HepG2 (cell line): ENCODE results near the gene PPDPF. TPM values are rescaled to one million over a fixed set of nuclear protein-coding genes. Genes with fewer than 3 reads are reported as not detected.

Source experiments
- ARNT2 ChIP-seq: sonication (generic); formaldehyde crosslinking; IDR thresholded peaks from 2 replicates; pipeline ENCODE4 v1.8.0; 2022; ENCODE audit warnings: mild to moderate bottlenecking, low read depth, missing genetic modification reagents, moderate library complexity
- BCL6 ChIP-seq: IDR thresholded peaks from 2 replicates; pipeline ENCODE4 v1.6.1; 2016; ENCODE audit warnings: missing genetic modification reagents, missing compliant biosample characterization
- DPF2 ChIP-seq: sonication (generic); formaldehyde crosslinking; IDR thresholded peaks from 2 replicates; pipeline ENCODE4 v1.4.0; 2020; ENCODE audit warnings: mild to moderate bottlenecking, low read depth, missing genetic modification reagents, borderline replicate concordance
- EED ChIP-seq: sonication (generic); formaldehyde crosslinking; IDR thresholded peaks from 2 replicates; pipeline ENCODE4 v1.5.0; 2020; ENCODE audit warnings: mild to moderate bottlenecking, missing genetic modification reagents
- KDM3A ChIP-seq: IDR thresholded peaks from 2 replicates; pipeline ENCODE4 v1.6.1; 2018; ENCODE audit warnings: low read depth, missing compliant biosample characterization
- PHF8 ChIP-seq: sonication (generic); formaldehyde crosslinking; IDR thresholded peaks from 2 replicates; pipeline ENCODE4 v1.5.0; 2020; ENCODE audit warnings: missing genetic modification reagents
- PTBP1 ChIP-seq: fragments of 200-400 bp; formaldehyde crosslinking; IDR thresholded peaks from 2 replicates; pipeline ENCODE4 v1.6.1; 2018; ENCODE audit warnings: low read length, low read depth; ENCODE audit not compliant: poor library complexity, severe bottlenecking
- RFXAP ChIP-seq: sonication (generic); formaldehyde crosslinking; IDR thresholded peaks from 2 replicates; pipeline ENCODE4 v1.4.0; 2020; ENCODE audit warnings: missing genetic modification reagents, borderline replicate concordance
- SIN3A ChIP-seq: IDR thresholded peaks from 2 replicates; pipeline ENCODE4 v1.6.1; 2011; ENCODE audit warnings: low read depth, mild to moderate bottlenecking, control low read depth, low read length, borderline replicate concordance
- ZNF24 ChIP-seq: fragments of 450-650 bp; IDR thresholded peaks from 2 replicates; pipeline ENCODE4 v1.6.1; 2017; ENCODE audit warnings: antibody characterized with exemption, mild to moderate bottlenecking
- ZNF260 ChIP-seq: sonication (generic); formaldehyde crosslinking; IDR thresholded peaks from 2 replicates; pipeline ENCODE4 v1.4.0; 2020; ENCODE audit warnings: missing genetic modification reagents, low read depth, mild to moderate bottlenecking, borderline replicate concordance
- ZNF350 ChIP-seq: sonication (generic); formaldehyde crosslinking; IDR thresholded peaks from 2 replicates; pipeline ENCODE4 v1.4.0; 2020; ENCODE audit warnings: mild to moderate bottlenecking, low read depth, missing genetic modification reagents, borderline replicate concordance
- ZNF550 ChIP-seq: sonication (generic); formaldehyde crosslinking; IDR thresholded peaks from 2 replicates; pipeline ENCODE4 v1.4.0; 2020; ENCODE audit warnings: mild to moderate bottlenecking, missing genetic modification reagents, borderline replicate concordance
- ZNF644 ChIP-seq: IDR thresholded peaks from 2 replicates; pipeline ENCODE4 v1.6.1; 2016; ENCODE audit warnings: low read depth
- ZNF790 ChIP-seq: sonication (generic); formaldehyde crosslinking; IDR thresholded peaks from 2 replicates; pipeline ENCODE4 v1.8.0; 2022; ENCODE audit warnings: missing genetic modification reagents, mild to moderate bottlenecking, borderline replicate concordance
- polyA plus RNA-seq, 8 experiments: library from polyadenylated mRNA; depleted of rRNA in 3 of 8; stranded (reverse) in 7 of 8; unstranded in 1 of 8; fragments of >200 nt; fragmentation: Illumina TruSeq in 4 of 8; extraction: Trizol in 4 of 8; gene quantifications; 2 replicates each; pipeline versions ENCODE4 v1.2.1 to v1.2.3, GENCODE V29; 2011 to 2016; ENCODE audit warnings: low read depth in 4 of 8, missing spikeins in 1 of 8, mixed read lengths in 1 of 8; ENCODE audit not compliant: insufficient read depth in 1 of 8
- total RNA-seq, 5 experiments: library from RNA; depleted of rRNA; stranded (reverse); fragments of >200 nt; fragmentation: Illumina TruSeq; extraction: Trizol; gene quantifications; 2 replicates each; pipeline ENCODE4 v1.2.3, GENCODE V29; 2016; ENCODE audit warnings: low read depth in 1 of 5
- TF ChIP-seq, protein P1 (sequence below): sonication (generic); formaldehyde crosslinking; IDR thresholded peaks from 2 replicates; pipeline ENCODE4 v1.4.0; 2020; ENCODE audit warnings: mild to moderate bottlenecking, missing genetic modification reagents
- TF ChIP-seq, protein P2 (sequence below): IDR thresholded peaks from 2 replicates; pipeline ENCODE4 v1.6.1; 2016; ENCODE audit warnings: missing compliant biosample characterization, missing genetic modification reagents, borderline replicate concordance
- TF ChIP-seq, protein P3 (sequence below): sonication (generic); formaldehyde crosslinking; IDR thresholded peaks from 2 replicates; pipeline ENCODE4 v1.8.0; 2022; ENCODE audit warnings: mild to moderate bottlenecking, missing genetic modification reagents, moderate library complexity
- TF ChIP-seq, protein P4 (sequence below): sonication (generic); formaldehyde crosslinking; conservative IDR thresholded peaks from 2 replicates; pipeline ENCODE4 v1.8.0; 2022; ENCODE audit warnings: low read depth, missing genetic modification reagents
- TF ChIP-seq, protein P5 (sequence below): sonication (generic); formaldehyde crosslinking; IDR thresholded peaks from 2 replicates; pipeline ENCODE4 v1.5.0; 2020; ENCODE audit warnings: mild to moderate bottlenecking, missing genetic modification reagents, moderate library complexity

Gene PPDPF
- total and polyA plus RNA-seq, 2 of the 13 experiments (the other 11 are each of a cell fraction or from before 2014, with no cell fraction given), result 1.8 to 7.0 TPM

DNA sequence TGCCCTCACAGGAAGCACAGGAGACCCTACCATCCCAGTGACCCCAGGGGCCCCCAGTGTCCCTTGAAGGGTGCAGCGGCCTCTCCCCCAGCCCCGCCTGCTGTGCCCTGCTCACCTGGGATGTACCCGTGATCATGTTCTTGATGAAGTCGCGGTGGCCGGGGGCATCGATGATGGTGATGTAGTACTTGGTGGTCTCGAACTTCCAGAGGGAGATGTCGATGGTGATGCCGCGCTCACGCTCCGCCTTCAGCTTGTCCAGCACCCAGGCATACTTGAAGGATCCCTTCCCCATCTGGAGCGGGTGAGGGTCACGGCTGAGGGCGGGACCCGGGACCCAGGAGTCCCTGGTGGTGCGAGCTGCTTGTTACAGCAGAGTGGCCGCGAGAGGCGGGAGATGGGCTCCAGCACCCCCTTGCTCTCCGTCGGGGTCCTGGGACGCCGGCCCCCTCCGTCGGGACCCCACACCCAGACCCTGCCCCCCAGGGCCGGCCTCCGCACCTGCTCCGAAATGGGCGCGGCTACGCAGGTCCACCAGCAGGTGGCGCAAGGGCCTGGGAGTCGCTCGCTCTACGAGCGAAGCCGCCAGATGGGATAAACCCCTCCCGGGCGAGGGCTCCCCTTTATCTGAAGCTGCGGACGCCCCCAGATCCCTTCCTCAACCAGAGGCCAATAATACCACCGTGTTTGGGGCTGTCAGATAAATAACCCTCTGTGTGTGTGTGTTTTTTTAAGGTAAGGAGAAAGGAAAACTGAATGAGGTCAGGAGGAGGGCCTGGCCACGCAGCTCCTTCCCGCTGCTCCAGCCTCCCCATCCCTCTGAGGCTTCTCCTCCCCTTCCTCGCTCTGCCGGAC lies 24.6 kb upstream of the PPDPF start (continued):
- 0 out of 2 replicates have a peak, but pooled peaks have one; percentile 61 for TF ChIP-seq KDM3A (CRISPR knock-in tag)
- TF ChIP-seq BCL6 (CRISPR knock-in tag), result no peak; the same call in 1 of the 2 replicates
- TF ChIP-seq, protein P1, sequence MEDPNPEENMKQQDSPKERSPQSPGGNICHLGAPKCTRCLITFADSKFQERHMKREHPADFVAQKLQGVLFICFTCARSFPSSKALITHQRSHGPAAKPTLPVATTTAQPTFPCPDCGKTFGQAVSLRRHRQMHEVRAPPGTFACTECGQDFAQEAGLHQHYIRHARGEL (CRISPR knock-in tag), result no peak
- TF ChIP-seq ZNF644, result no peak
- TF ChIP-seq PHF8 (CRISPR knock-in tag), result peak; percentile 41; the same call in 1 of the 2 replicates
- no peak for TF ChIP-seq ZNF260
- TF ChIP-seq, protein P2, sequence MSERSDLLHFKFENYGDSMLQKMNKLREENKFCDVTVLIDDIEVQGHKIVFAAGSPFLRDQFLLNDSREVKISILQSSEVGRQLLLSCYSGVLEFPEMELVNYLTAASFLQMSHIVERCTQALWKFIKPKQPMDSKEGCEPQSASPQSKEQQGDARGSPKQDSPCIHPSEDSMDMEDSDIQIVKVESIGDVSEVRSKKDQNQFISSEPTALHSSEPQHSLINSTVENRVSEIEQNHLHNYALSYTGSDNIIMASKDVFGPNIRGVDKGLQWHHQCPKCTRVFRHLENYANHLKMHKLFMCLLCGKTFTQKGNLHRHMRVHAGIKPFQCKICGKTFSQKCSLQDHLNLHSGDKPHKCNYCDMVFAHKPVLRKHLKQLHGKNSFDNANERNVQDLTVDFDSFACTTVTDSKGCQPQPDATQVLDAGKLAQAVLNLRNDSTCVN (CRISPR knock-in tag), result 0 out of 2 replicates have a peak, but pooled peaks have one; percentile 40
- TF ChIP-seq ZNF550, result no peak
- TF ChIP-seq DPF2, result no peak
- TF ChIP-seq, protein P3, sequence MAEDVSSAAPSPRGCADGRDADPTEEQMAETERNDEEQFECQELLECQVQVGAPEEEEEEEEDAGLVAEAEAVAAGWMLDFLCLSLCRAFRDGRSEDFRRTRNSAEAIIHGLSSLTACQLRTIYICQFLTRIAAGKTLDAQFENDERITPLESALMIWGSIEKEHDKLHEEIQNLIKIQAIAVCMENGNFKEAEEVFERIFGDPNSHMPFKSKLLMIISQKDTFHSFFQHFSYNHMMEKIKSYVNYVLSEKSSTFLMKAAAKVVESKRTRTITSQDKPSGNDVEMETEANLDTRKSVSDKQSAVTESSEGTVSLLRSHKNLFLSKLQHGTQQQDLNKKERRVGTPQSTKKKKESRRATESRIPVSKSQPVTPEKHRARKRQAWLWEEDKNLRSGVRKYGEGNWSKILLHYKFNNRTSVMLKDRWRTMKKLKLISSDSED (CRISPR knock-in tag), result no peak
- TF ChIP-seq EED (CRISPR knock-in tag), result peak; percentile 96; the same call in 1 of the 2 replicates
- no peak for TF ChIP-seq RFXAP (CRISPR knock-in tag)
- TF ChIP-seq, protein P4, sequence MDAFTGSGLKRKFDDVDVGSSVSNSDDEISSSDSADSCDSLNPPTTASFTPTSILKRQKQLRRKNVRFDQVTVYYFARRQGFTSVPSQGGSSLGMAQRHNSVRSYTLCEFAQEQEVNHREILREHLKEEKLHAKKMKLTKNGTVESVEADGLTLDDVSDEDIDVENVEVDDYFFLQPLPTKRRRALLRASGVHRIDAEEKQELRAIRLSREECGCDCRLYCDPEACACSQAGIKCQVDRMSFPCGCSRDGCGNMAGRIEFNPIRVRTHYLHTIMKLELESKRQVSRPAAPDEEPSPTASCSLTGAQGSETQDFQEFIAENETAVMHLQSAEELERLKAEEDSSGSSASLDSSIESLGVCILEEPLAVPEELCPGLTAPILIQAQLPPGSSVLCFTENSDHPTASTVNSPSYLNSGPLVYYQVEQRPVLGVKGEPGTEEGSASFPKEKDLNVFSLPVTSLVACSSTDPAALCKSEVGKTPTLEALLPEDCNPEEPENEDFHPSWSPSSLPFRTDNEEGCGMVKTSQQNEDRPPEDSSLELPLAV, result 0 out of 2 replicates have a peak, but pooled peaks have one; percentile 49
- no peak for TF ChIP-seq ZNF790
- TF ChIP-seq ZNF350, result 0 out of 2 replicates have a peak, but pooled peaks have one; percentile 15
- peak; percentile 29 for TF ChIP-seq PTBP1
- TF ChIP-seq ZNF24, result no peak
- TF ChIP-seq SIN3A, result no peak
- TF ChIP-seq, protein P5, sequence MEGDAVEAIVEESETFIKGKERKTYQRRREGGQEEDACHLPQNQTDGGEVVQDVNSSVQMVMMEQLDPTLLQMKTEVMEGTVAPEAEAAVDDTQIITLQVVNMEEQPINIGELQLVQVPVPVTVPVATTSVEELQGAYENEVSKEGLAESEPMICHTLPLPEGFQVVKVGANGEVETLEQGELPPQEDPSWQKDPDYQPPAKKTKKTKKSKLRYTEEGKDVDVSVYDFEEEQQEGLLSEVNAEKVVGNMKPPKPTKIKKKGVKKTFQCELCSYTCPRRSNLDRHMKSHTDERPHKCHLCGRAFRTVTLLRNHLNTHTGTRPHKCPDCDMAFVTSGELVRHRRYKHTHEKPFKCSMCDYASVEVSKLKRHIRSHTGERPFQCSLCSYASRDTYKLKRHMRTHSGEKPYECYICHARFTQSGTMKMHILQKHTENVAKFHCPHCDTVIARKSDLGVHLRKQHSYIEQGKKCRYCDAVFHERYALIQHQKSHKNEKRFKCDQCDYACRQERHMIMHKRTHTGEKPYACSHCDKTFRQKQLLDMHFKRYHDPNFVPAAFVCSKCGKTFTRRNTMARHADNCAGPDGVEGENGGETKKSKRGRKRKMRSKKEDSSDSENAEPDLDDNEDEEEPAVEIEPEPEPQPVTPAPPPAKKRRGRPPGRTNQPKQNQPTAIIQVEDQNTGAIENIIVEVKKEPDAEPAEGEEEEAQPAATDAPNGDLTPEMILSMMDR (CRISPR knock-in tag), result peak; percentile 94
- TF ChIP-seq ARNT2 (CRISPR knock-in tag), result no peak
